AG04450 (cell line): Measurements from ENCODE around the gene CFAP107. TPM values are rescaled to one million over a fixed set of nuclear protein-coding genes. Genes with fewer than 3 reads are reported as not detected.
"Not testable (repeated sequence)": the region's sequence is repeated elsewhere in the genome, so short reads cannot be mapped to it uniquely, and the experiment has no call there.

Source experiments
- CTCF ChIA-PET: fragments of 300-600, 350-600 bp; formaldehyde crosslinking; extraction: SDS; loops from one replicate; lab custom pipeline; 2022; ENCODE audit warnings: antibody characterized with exemption, inconsistent platforms; lab: Charles Lee
- POLR2A ChIA-PET: fragments of 350-600 bp; formaldehyde crosslinking; extraction: SDS; loops from one replicate; lab custom pipeline; 2021; ENCODE audit warnings: antibody characterized with exemption, inconsistent platforms; lab: Yijun Ruan, JAX
- DNase-seq: peaks from one replicate; pipeline ENCODE4 v3.0.0-alpha.2; 2011; ENCODE audit warnings: low read depth, low spot score
- H3K27ac ChIP-seq: one replicate; pipeline ENCODE4 v1.5.1; 2012; ENCODE audit warnings: low read depth, low read length, control low read depth
- H3K27me3 ChIP-seq: one replicate; pipeline ENCODE4 v1.6.0; 2012; ENCODE audit warnings: low read length; ENCODE audit not compliant: control insufficient read depth, insufficient read depth
- H3K4me3 ChIP-seq: 2 replicates; pipeline ENCODE4 v1.5.1; 2011; ENCODE audit warnings: mild to moderate bottlenecking, low read depth, low read length, control low read depth
- H3K9me3 ChIP-seq: 2 replicates; pipeline ENCODE4 v1.5.1; 2012; ENCODE audit warnings: low read length; ENCODE audit not compliant: control insufficient read depth, insufficient read depth
- CTCF ChIP-seq: IDR thresholded peaks from 2 replicates; pipeline ENCODE4 v1.5.1; 2011; ENCODE audit warnings: low read depth, low read length, control low read depth, inconsistent platforms
- polyA plus RNA-seq: library from polyadenylated mRNA; depleted of rRNA; stranded (reverse); fragments of >200 nt; gene quantifications from 2 replicates; pipeline ENCODE4 v1.2.3, GENCODE V29; 2011

CFAP107 gene
- polyA plus RNA-seq, 1 experiment = not detected

GRCh38 chr1:12775443-12775842 lies 29.4 kb downstream of the CFAP107 start:
- TF ChIP-seq CTCF = no peak
- Histone ChIP-seq H3K9me3 (peaks cover 28% of the 10 kb centered on the region), H3K27ac (no peak overlapping the region), H3K27me3 (no peaks in the 10 kb centered on the region), H3K4me3 (no peak overlapping the region)
- no peak for DNase-seq
- ChIA-PET POLR2A (no interaction called here), CTCF (no interaction called here)

GRCh38 chr1:12776801-12777557 lies 31.0 kb downstream of the CFAP107 start:
- Histone ChIP-seq H3K27ac (no peak overlapping the region), H3K9me3 (peaks cover 25% of the 10 kb centered on the region), H3K4me3 (no peak overlapping the region), H3K27me3 (no peaks in the 10 kb centered on the region)
- DNase-seq = no peak
- TF ChIP-seq CTCF = no peak
- CTCF ChIA-PET = no interaction called here
- POLR2A ChIA-PET = no interaction called here

- no peak overlapping the region for H3K4me3 ChIP-seq
- TF ChIP-seq CTCF = no peak
- H3K9me3 ChIP-seq = peaks cover 25% of the 10 kb centered on the region
- H3K27ac ChIP-seq = no peak overlapping the region
- ChIA-PET CTCF (no interaction called here), POLR2A (no interaction called here)
- no peaks in the 10 kb centered on the region for H3K27me3 ChIP-seq
- no peak for DNase-seq
Observed at GRCh38 chr1:12778061-12778460, 32.1 kb downstream of the CFAP107 start.

- H3K27me3 ChIP-seq = no peaks in the 10 kb centered on the region
- TF ChIP-seq CTCF = no peak
- H3K27ac ChIP-seq = no peak overlapping the region
- peaks cover 28% of the 10 kb centered on the region for H3K9me3 ChIP-seq
- no peak for DNase-seq
- POLR2A ChIA-PET = no interaction called here
- no peak overlapping the region for H3K4me3 ChIP-seq
- CTCF ChIA-PET = no interaction called here
Observed at GRCh38 chr1:12778907-12779306, 32.9 kb downstream of the CFAP107 start.

- CTCF ChIA-PET, H3K4me3 ChIP-seq, DNase-seq, POLR2A ChIA-PET, H3K27me3 ChIP-seq, H3K27ac ChIP-seq: not testable (repeated sequence)
- H3K9me3 ChIP-seq = peaks cover 16% of the 10 kb centered on the region
Observed at GRCh38 chr1:12781488-12781887, 35.5 kb downstream of the CFAP107 start.

- CTCF ChIA-PET, H3K4me3 ChIP-seq, POLR2A ChIA-PET, H3K9me3 ChIP-seq, H3K27ac ChIP-seq, DNase-seq, H3K27me3 ChIP-seq: not testable (repeated sequence)
Observed at GRCh38 chr1:12783783-12784182, 37.8 kb downstream of the CFAP107 start.

- POLR2A ChIA-PET, H3K9me3 ChIP-seq, H3K4me3 ChIP-seq, H3K27me3 ChIP-seq, DNase-seq, H3K27ac ChIP-seq, CTCF ChIA-PET: not testable (repeated sequence)
Observed at GRCh38 chr1:12784729-12785128, 38.7 kb downstream of the CFAP107 start.

- H3K27me3 ChIP-seq, DNase-seq, CTCF ChIA-PET, H3K27ac ChIP-seq, POLR2A ChIA-PET, H3K9me3 ChIP-seq, H3K4me3 ChIP-seq: not testable (repeated sequence)
Observed at GRCh38 chr1:12791097-12791496, 45.1 kb downstream of the CFAP107 start, which contains the start of gene PRAMEF1. Gene PRAMEF1 (plus strand): TSS chr1:12791397. CDS start chr1:12793228, 1,831 bp downstream.
